Measurements from ENCODE around the gene XRCC2.

Gene XRCC2

DNA sequence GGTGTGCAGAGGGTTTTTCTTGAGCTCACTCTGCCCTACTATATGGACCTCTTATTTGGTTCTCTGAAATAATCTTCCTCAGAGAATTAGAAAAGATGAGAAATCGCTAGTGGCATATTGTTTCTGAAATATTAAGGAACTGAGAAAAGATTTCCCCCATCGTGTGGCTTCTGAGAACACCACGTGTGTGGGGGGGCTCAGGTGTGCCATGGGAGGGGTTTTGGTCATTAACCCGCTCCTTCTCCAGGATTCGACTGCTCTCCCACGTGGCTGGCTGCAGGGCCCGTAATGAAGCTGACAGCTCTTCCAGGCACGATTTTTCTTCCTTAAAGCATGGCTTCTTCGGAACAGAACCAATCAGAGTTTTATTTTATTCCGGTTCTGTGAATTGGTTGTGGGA is 67.7 kb downstream of the XRCC2 start:
- no peak for DNase-seq

DNA sequence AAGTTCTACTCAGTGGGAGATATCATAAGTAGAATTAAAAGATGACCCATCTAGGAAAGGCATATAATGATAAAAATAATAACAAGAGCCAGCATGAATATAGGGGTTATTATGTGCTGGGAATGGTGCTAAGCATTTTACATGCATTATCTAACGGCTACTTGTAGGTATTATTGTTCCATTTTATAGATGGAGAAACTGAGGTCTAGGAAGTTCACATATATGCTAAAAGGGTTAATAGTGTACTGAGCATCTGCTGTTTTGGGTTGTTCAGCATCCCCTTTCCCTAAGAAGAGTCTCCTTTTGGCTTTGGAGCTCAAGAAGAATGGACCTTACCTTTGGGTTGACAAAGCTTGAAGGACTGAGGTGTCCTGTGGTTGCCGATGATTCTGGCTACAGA is 68.9 kb downstream of the XRCC2 start:
- no peak for DNase-seq

DNA sequence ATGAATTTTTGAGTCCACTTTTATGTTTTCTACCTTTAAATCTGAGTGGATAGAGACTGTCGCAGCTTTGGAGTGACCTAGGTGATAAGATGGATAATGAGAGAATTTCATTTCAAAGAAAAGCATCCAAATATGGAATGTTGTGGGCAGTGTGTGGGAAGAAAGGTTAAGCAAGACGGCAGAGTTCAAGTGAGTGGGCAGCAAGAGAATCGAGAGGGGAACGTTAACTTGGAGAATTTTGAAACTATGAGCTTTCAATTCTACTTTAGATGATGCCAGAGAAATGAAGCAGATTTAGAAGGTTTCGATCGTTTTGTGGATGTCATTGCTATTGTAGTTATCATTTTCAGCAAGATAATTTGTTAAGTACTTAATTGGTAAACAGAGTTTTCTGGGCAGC is 73.0 kb downstream of the XRCC2 start:
- DNase-seq: no peak

DNA sequence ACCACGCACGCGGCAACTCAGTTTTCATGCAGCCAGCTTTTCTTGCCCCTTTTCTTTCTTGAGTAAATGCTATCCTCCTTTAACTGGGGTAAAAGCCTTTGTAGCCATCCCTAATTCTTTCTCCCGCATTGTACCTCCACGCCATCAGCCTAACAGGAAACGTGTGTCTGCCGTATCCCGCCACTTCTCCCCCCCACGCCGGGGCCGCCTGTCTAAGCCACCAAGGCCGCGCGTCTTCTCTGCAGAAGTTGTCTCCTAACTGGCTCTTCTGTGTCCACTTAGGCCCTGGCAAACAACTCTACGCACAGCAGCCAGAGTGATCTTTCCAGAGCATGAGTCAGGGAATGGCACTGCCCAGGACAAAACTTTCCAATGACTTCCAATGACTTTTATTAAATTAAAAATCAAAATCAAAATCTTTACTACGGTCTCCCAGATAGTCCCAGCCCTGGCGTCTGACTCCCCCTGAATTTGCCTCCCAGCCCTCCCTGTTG is 74.6 kb downstream of the XRCC2 start:
- DNase-seq: no peak

DNA sequence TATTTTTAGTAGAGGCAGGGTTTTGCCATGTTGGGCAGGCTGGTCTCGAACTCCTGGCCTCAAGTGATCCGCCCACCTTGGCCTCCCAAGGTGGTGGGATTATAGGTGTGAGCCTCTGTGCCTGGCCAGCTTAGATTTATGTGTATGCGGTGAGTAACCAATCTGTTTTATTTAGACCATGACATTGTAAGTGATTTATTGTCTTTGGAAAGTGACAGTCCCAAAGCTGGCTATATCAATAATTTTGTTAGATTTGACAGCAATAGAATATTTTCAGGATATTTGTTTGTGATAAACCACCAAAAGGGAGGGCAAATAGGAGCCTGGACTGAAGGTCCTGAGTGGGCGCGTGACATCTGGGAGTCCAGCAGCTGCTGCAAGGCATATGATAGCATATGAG is 75.7 kb downstream of the XRCC2 start:
- no peak for DNase-seq

DNA sequence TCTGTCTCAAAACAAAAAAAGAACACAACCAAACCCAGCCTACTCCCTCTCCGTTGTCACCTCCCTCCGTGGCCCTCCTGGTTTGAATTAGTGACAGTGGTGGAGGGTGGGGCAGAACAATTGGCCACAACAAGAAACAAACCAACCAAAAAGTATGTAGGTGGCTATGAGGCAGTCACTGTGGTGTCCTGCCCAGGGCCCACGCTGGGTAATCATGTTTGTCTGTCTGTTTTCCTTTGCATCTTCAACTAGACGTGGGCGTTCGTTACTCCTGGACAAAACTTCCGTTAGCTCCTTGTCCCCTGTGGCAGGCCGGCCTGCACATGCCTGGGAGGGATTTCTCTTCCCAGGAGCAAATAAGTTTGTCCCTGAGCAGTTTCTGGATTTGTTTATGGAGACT is 78.4 kb downstream of the XRCC2 start:
- no peak for DNase-seq

DNA sequence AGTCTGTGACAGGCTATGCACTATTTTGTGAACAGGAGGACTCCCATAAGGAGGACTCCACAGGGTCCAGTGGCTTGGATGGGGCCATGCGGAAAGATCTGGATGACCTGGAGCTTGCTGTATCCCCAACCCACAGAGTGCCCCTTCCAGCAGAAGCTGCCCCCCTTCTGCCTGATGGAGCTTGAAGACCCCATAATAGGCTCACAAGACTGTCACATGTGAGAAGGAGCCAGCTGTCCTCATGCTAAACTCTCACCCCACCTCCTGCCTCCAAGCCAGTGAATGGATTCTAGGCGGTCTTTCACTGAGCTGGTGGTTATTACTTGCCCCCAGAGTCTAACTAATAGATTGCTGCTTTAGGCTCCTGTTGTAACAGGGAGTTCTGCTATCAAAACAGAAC is 79.1 kb downstream of the XRCC2 start:
- DNase-seq: no peak
